Measurements from ENCODE around the gene PRDM16. TPM values are rescaled to one million over a fixed set of nuclear protein-coding genes. Genes with fewer than 3 reads are reported as not detected.

PRDM16 gene
- polyA plus RNA-seq, 2 donors: 0.15 to 0.28 TPM

DNA sequence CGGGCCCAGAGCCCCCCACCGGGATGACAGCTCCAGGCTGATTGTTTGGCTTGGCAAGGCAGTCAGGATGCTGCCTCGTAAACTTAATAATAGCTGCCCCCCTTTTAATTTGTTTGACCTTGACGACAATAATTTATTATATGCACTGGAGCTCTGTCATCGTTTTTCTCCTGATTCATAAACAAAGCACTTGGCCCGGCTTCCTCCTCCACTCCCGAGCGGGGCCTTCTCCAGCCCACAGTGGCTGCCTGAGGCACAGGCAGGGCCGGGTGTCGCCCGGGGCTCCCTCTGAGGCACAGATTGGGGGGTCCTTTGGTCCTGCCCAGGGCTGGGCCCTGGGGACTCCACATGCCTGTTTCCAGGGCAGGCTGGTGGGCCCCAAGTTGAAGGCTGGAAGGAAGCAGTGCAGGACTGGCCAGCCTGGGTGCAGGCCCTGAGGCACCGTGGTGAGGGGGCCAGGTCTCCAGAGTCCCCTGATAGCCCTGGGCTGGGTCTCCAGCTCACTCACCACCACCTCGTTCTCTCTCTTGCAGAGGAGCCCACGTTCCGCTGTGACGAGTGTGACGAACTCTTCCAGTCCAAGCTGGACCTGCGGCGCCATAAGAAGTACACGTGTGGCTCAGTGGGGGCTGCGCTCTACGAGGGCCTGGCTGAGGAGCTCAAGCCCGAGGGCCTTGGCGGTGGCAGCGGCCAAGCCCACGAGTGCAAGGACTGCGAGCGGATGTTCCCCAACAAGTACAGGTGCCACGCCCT is 333.4 kb downstream of the PRDM16 start:
- no peaks in the 10 kb centered on the region for H3K36me3 ChIP-seq (ENCODE audit: control insufficient read depth in 2 of 2, insufficient read depth in 2 of 2, low read length in 1 of 2)
- peaks cover 0 to 6% of the 10 kb centered on the region in 2 donors for H3K4me1 ChIP-seq (ENCODE audit: control insufficient read depth in 2 of 2, insufficient read depth in 2 of 2, low read length in 1 of 2)
- H3K27me3 ChIP-seq (ENCODE audit: control insufficient read depth in 1 of 2, insufficient read depth in 2 of 2, low read length in 2 of 2): no peaks in the 10 kb centered on the region
- no peak overlapping the region for H3K27ac ChIP-seq (ENCODE audit: low read depth in 2 of 2, low read length in 1 of 2)
- no peak overlapping the region for H3K4me3 ChIP-seq (ENCODE audit: low read depth in 1 of 2, low read length in 2 of 2)
- WGBS, 2 donors: 47 to 58% methylated on average over 28 to 29 of the region's 29 CpGs
- no peaks in the 10 kb centered on the region for H3K9me3 ChIP-seq (ENCODE audit: control insufficient read depth in 2 of 2, insufficient read depth in 1 of 2, low read depth in 1 of 2, low read length in 1 of 2)

- Histone ChIP-seq H3K4me1 (ENCODE audit: control insufficient read depth in 2 of 2, insufficient read depth in 2 of 2, low read length in 1 of 2) (peaks cover 0 to 6% of the 10 kb centered on the region in 2 donors), H3K27me3 (ENCODE audit: control insufficient read depth in 1 of 2, insufficient read depth in 2 of 2, low read length in 2 of 2) (no peaks in the 10 kb centered on the region), H3K27ac (ENCODE audit: low read depth in 2 of 2, low read length in 1 of 2) (no peak overlapping the region), H3K4me3 (ENCODE audit: low read depth in 1 of 2, low read length in 2 of 2) (no peak overlapping the region), H3K9me3 (ENCODE audit: control insufficient read depth in 2 of 2, insufficient read depth in 1 of 2, low read depth in 1 of 2, low read length in 1 of 2) (no peaks in the 10 kb centered on the region), H3K36me3 (ENCODE audit: control insufficient read depth in 2 of 2, insufficient read depth in 2 of 2, low read length in 1 of 2) (no peaks in the 10 kb centered on the region)
- WGBS, 2 donors: 66 to 75% methylated on average over 10 to 12 of the region's 12 CpGs
Observed at GRCh38 chr1:3403011-3403345, 334.0 kb downstream of the PRDM16 start.

DNA sequence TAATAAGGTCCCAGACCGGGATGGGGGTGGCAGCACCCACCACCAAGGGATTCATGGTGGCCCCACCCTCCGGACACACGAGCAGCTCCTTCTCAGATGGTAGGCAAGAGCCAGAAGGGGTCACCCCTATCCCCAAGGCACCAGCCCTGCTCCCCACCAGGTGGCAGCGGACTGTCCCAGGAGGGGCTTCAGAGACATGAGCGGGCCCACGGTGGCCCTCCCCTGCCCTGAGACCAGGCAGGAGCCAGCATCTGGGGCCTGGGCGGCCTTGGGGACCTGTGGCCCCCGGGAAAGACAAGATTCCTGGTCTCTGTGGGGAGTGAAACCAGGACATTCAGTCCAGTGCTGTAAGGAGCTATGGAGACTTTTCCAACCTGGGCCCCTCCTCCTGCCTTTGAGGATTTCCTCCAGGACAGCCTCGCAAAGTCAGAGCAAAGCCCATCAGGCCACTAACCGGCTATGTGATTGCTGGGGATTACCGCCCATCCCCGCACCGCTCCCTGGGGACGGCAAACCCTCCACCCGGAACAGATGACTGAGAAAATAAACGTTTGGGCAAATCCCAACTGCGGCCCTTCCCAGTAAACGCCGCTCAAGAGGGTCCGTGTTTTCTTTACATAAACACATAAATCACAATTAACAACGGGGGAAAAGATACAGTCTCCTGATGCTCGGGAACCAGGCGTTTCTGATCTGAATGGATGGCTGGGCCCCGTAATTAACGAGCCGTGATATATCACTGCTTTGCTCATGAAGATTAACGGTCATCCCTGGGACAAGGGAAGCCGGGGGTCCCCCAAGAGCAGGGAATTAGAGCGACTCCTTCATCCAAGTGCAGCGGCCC is 334.6 kb downstream of the PRDM16 start:
- Histone ChIP-seq H3K27ac (ENCODE audit: low read depth in 2 of 2, low read length in 1 of 2) (no peak overlapping the region), H3K4me3 (ENCODE audit: low read depth in 1 of 2, low read length in 2 of 2) (no peak overlapping the region), H3K9me3 (ENCODE audit: control insufficient read depth in 2 of 2, insufficient read depth in 1 of 2, low read depth in 1 of 2, low read length in 1 of 2) (peaks cover 0 to 3% of the 10 kb centered on the region in 2 donors), H3K27me3 (ENCODE audit: control insufficient read depth in 1 of 2, insufficient read depth in 2 of 2, low read length in 2 of 2) (no peaks in the 10 kb centered on the region), H3K4me1 (ENCODE audit: control insufficient read depth in 2 of 2, insufficient read depth in 2 of 2, low read length in 1 of 2) (peaks cover 0 to 6% of the 10 kb centered on the region in 2 donors), H3K36me3 (ENCODE audit: control insufficient read depth in 2 of 2, insufficient read depth in 2 of 2, low read length in 1 of 2) (no peaks in the 10 kb centered on the region)
- WGBS, 2 donors: 67 to 74% methylated on average over 30 of the region's 30 CpGs

DNA sequence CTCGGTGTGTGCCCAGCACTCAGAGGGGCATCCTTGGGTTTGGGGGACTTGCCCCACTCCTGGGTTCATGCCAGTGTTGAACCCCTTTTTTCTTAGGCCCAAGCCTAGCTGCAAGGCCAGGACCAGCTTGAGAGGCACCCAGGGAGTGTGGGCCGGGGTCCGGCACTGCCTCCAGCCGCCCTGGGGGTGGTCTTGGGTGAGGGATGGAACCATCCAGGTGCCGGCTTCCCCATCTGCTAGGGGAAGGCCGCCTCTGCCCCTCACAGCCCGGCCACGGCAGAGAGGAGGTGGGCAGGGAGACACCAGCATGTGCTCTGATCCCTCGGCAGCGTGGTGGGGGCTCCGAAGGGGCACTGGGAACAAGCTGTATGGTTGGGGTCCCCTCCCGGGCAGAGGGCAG is 335.3 kb downstream of the PRDM16 start:
- Histone ChIP-seq H3K27me3 (ENCODE audit: control insufficient read depth in 1 of 2, insufficient read depth in 2 of 2, low read length in 2 of 2) (no peaks in the 10 kb centered on the region), H3K4me3 (ENCODE audit: low read depth in 1 of 2, low read length in 2 of 2) (no peak overlapping the region), H3K4me1 (ENCODE audit: control insufficient read depth in 2 of 2, insufficient read depth in 2 of 2, low read length in 1 of 2) (peaks cover 0 to 10% of the 10 kb centered on the region in 2 donors), H3K9me3 (ENCODE audit: control insufficient read depth in 2 of 2, insufficient read depth in 1 of 2, low read depth in 1 of 2, low read length in 1 of 2) (peaks cover 0 to 5% of the 10 kb centered on the region in 2 donors), H3K27ac (ENCODE audit: low read depth in 2 of 2, low read length in 1 of 2) (no peak overlapping the region), H3K36me3 (ENCODE audit: control insufficient read depth in 2 of 2, insufficient read depth in 2 of 2, low read length in 1 of 2) (no peaks in the 10 kb centered on the region)
- 85 to 91% methylated on average over 12 of the region's 12 CpGs for WGBS, 2 donors

DNA sequence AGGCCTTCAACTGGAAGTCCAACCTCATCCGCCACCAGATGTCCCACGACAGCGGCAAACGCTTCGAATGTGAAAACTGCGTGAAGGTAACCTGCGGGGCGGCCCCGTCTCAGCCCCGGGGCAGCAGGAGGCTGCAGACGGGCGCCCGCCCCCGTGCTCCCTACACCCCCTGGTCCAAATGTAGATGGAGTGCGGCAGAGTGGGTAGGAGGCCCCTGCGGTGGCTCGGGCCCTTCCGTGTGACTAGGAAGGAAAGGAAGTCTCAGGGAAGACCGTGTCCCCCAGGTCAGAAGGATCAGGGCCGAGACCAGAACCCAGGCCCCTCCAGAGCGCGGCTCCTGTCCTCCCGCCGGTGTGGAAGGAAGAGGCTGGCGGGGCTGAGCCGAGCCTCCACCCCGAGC is 335.8 kb downstream of the PRDM16 start:
- Histone ChIP-seq H3K27me3 (ENCODE audit: control insufficient read depth in 1 of 2, insufficient read depth in 2 of 2, low read length in 2 of 2) (no peaks in the 10 kb centered on the region), H3K27ac (ENCODE audit: low read depth in 2 of 2, low read length in 1 of 2) (no peak overlapping the region), H3K36me3 (ENCODE audit: control insufficient read depth in 2 of 2, insufficient read depth in 2 of 2, low read length in 1 of 2) (no peaks in the 10 kb centered on the region), H3K4me1 (ENCODE audit: control insufficient read depth in 2 of 2, insufficient read depth in 2 of 2, low read length in 1 of 2) (peaks cover 0 to 10% of the 10 kb centered on the region in 2 donors), H3K4me3 (ENCODE audit: low read depth in 1 of 2, low read length in 2 of 2) (no peak overlapping the region), H3K9me3 (ENCODE audit: control insufficient read depth in 2 of 2, insufficient read depth in 1 of 2, low read depth in 1 of 2, low read length in 1 of 2) (peaks cover 0 to 5% of the 10 kb centered on the region in 2 donors)
- 86 to 92% methylated on average over 27 of the region's 27 CpGs for WGBS, 2 donors

- no peaks in the 10 kb centered on the region for H3K36me3 ChIP-seq (ENCODE audit: control insufficient read depth in 2 of 2, insufficient read depth in 2 of 2, low read length in 1 of 2)
- no peaks in the 10 kb centered on the region for H3K27me3 ChIP-seq (ENCODE audit: control insufficient read depth in 1 of 2, insufficient read depth in 2 of 2, low read length in 2 of 2)
Observed at GRCh38 chr1:3405491-3405890, 336.5 kb downstream of the PRDM16 start.

GRCh38 chr1:3405974-3406867 is 337.2 kb downstream of the PRDM16 start:
- Histone ChIP-seq H3K27ac (ENCODE audit: low read depth in 2 of 2, low read length in 1 of 2) (no peak overlapping the region), H3K27me3 (ENCODE audit: control insufficient read depth in 1 of 2, insufficient read depth in 2 of 2, low read length in 2 of 2) (no peaks in the 10 kb centered on the region), H3K9me3 (ENCODE audit: control insufficient read depth in 2 of 2, insufficient read depth in 1 of 2, low read depth in 1 of 2, low read length in 1 of 2) (peaks cover 0 to 5% of the 10 kb centered on the region in 2 donors), H3K4me3 (ENCODE audit: low read depth in 1 of 2, low read length in 2 of 2) (no peak overlapping the region), H3K36me3 (ENCODE audit: control insufficient read depth in 2 of 2, insufficient read depth in 2 of 2, low read length in 1 of 2) (no peaks in the 10 kb centered on the region), H3K4me1 (ENCODE audit: control insufficient read depth in 2 of 2, insufficient read depth in 2 of 2, low read length in 1 of 2) (peaks cover 0 to 10% of the 10 kb centered on the region in 2 donors)
- 81% methylated on average over 17 of the region's 17 CpGs for WGBS, 2 donors

More at GRCh38 chr1:3405491-3405890, 336.5 kb downstream of the PRDM16 start:
- 70 to 76% methylated on average over 30 of the region's 30 CpGs for WGBS, 2 donors
- H3K4me1 ChIP-seq (ENCODE audit: control insufficient read depth in 2 of 2, insufficient read depth in 2 of 2, low read length in 1 of 2): peaks cover 0 to 10% of the 10 kb centered on the region in 2 donors
- no peak overlapping the region for H3K4me3 ChIP-seq (ENCODE audit: low read depth in 1 of 2, low read length in 2 of 2)
- H3K27ac ChIP-seq (ENCODE audit: low read depth in 2 of 2, low read length in 1 of 2): no peak overlapping the region
- H3K9me3 ChIP-seq (ENCODE audit: control insufficient read depth in 2 of 2, insufficient read depth in 1 of 2, low read depth in 1 of 2, low read length in 1 of 2): peaks cover 0 to 5% of the 10 kb centered on the region in 2 donors

GRCh38 chr1:3407021-3407420 is 338.0 kb downstream of the PRDM16 start:
- H3K27me3 ChIP-seq (ENCODE audit: control insufficient read depth in 1 of 2, insufficient read depth in 2 of 2, low read length in 2 of 2): no peaks in the 10 kb centered on the region
- H3K9me3 ChIP-seq (ENCODE audit: control insufficient read depth in 2 of 2, insufficient read depth in 1 of 2, low read depth in 1 of 2, low read length in 1 of 2): peaks cover 0 to 5% of the 10 kb centered on the region in 2 donors
- no peaks in the 10 kb centered on the region for H3K36me3 ChIP-seq (ENCODE audit: control insufficient read depth in 2 of 2, insufficient read depth in 2 of 2, low read length in 1 of 2)
- no peak overlapping the region for H3K4me3 ChIP-seq (ENCODE audit: low read depth in 1 of 2, low read length in 2 of 2)
- no peak overlapping the region for H3K27ac ChIP-seq (ENCODE audit: low read depth in 2 of 2, low read length in 1 of 2)
- 85 to 87% methylated on average over 12 of the region's 12 CpGs for whole genome bisulfite sequencing, 2 donors
- peaks cover 0 to 10% of the 10 kb centered on the region in 2 donors for H3K4me1 ChIP-seq (ENCODE audit: control insufficient read depth in 2 of 2, insufficient read depth in 2 of 2, low read length in 1 of 2)

DNA sequence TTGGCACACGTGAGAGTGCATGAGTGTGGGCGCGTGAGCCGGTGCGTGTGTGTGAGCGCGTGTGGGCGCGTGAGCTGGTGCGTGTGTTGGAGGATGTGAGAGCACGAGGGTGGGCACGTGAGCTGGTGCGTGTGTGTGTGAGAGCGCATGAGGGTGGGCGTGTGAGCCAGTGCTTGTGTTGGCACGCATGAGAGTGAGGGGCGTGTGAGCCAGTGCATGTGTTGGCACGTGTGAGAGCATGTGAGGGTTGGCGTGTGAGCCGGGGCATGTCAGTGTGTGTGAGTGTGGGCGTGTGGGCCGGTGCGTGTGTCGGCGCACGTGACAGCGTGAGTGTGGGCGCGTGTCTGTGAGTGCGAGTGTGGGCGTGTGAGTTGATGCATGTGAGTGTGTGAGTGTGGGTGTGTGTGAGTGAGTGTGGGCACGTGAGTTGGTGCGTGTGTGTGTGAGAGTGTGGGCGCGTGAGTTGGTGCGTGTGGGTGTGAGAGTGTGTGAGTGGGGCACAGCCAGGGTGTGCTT is 339.8 kb downstream of the PRDM16 start:
- H3K4me3 ChIP-seq (ENCODE audit: low read depth in 1 of 2, low read length in 2 of 2): no peak overlapping the region
- H3K27ac ChIP-seq (ENCODE audit: low read depth in 2 of 2, low read length in 1 of 2): no peak overlapping the region
- WGBS, 2 donors: 86 to 91% methylated on average over 36 of the region's 36 CpGs
- peaks cover 0 to 7% of the 10 kb centered on the region in 2 donors for H3K4me1 ChIP-seq (ENCODE audit: control insufficient read depth in 2 of 2, insufficient read depth in 2 of 2, low read length in 1 of 2)
- H3K27me3 ChIP-seq (ENCODE audit: control insufficient read depth in 1 of 2, insufficient read depth in 2 of 2, low read length in 2 of 2): no peaks in the 10 kb centered on the region
- no peaks in the 10 kb centered on the region for H3K36me3 ChIP-seq (ENCODE audit: control insufficient read depth in 2 of 2, insufficient read depth in 2 of 2, low read length in 1 of 2)
- peaks cover 0 to 5% of the 10 kb centered on the region in 2 donors for H3K9me3 ChIP-seq (ENCODE audit: control insufficient read depth in 2 of 2, insufficient read depth in 1 of 2, low read depth in 1 of 2, low read length in 1 of 2)

Data from esophagus (tissue), 2 donors.